Liver (tissue), 9 donors: ENCODE measurements around the gene MAP4K2. TPM values are rescaled to one million over a fixed set of nuclear protein-coding genes. Genes with fewer than 3 reads are reported as not detected.

Source experiments
- DNase-seq: peaks from one replicate; pipeline ENCODE4 v3.0.0-alpha.2; 2017; ENCODE audit warnings: low spot score
- H3K27ac ChIP-seq, 2 donors: one replicate each; pipeline ENCODE4 v1.7.0; 2013; ENCODE audit warnings: inconsistent platforms in 2 of 2, low read length in 2 of 2, control low read depth in 1 of 2, low read depth in 1 of 2, mild to moderate bottlenecking in 1 of 2
- H3K27me3 ChIP-seq, 4 donors: one replicate each; pipeline versions ENCODE4 v1.6.1 to v1.7.0; 2013; ENCODE audit warnings: low read length in 3 of 4, inconsistent platforms in 1 of 4, mild to moderate bottlenecking in 1 of 4, moderate library complexity in 1 of 4; ENCODE audit not compliant: control insufficient read depth in 4 of 4, insufficient read depth in 4 of 4
- H3K36me3 ChIP-seq, 4 donors: one replicate each; pipeline versions ENCODE4 v1.6.1 to v1.7.0; 2013; ENCODE audit warnings: low read length in 3 of 4, mild to moderate bottlenecking in 3 of 4, low read depth in 1 of 4, moderate library complexity in 1 of 4; ENCODE audit not compliant: control insufficient read depth in 4 of 4, insufficient read depth in 3 of 4
- H3K4me1 ChIP-seq, 4 donors: one replicate each; pipeline versions ENCODE4 v1.6.1 to v1.7.0; 2013; ENCODE audit warnings: low read length in 3 of 4, mild to moderate bottlenecking in 3 of 4, moderate library complexity in 1 of 4; ENCODE audit not compliant: control insufficient read depth in 4 of 4, insufficient read depth in 4 of 4
- H3K4me3 ChIP-seq, 3 donors: one replicate each; pipeline versions ENCODE4 v1.6.1 to v1.7.0; 2013; ENCODE audit warnings: low read length in 3 of 3, control low read depth in 1 of 3, low read depth in 1 of 3, mild to moderate bottlenecking in 1 of 3
- H3K9ac ChIP-seq, 2 donors: one replicate each; pipeline ENCODE4 v1.7.0; 2013; ENCODE audit warnings: low read length in 2 of 2, mild to moderate bottlenecking in 2 of 2, moderate library complexity in 2 of 2, control low read depth in 1 of 2, low read depth in 1 of 2
- H3K9me3 ChIP-seq, 4 donors: one replicate each; pipeline versions ENCODE4 v1.6.1 to v1.7.0; 2013; ENCODE audit warnings: low read length in 3 of 4; ENCODE audit not compliant: control insufficient read depth in 4 of 4
- EGR1 ChIP-seq, 2 donors: IDR thresholded peaks; 2 replicates each; pipeline ENCODE4 v1.6.1; 2016 to 2018; ENCODE audit warnings: antibody characterized with exemption in 2 of 2, low read depth in 2 of 2
- FOXA1 ChIP-seq: IDR thresholded peaks from 2 replicates; pipeline ENCODE4 v1.6.1; 2016; ENCODE audit warnings: antibody characterized with exemption
- FOXA2 ChIP-seq: IDR thresholded peaks from 2 replicates; pipeline ENCODE4 v1.6.1; 2016; ENCODE audit warnings: antibody characterized with exemption
- GABPA ChIP-seq, 2 donors: IDR thresholded peaks in 1 of 2; conservative IDR thresholded peaks in 1 of 2; 2 replicates each; pipeline ENCODE4 v1.6.1; 2016; ENCODE audit warnings: antibody characterized with exemption in 2 of 2, mild to moderate bottlenecking in 1 of 2, moderate library complexity in 1 of 2
- HNF4G ChIP-seq: IDR thresholded peaks from 2 replicates; pipeline ENCODE4 v1.6.1; 2016; ENCODE audit warnings: antibody characterized with exemption
- JUND ChIP-seq, 2 donors: IDR thresholded peaks; 2 replicates each; pipeline ENCODE4 v1.6.1; 2016; ENCODE audit warnings: antibody characterized with exemption in 2 of 2
- NR2F2 ChIP-seq: IDR thresholded peaks from 2 replicates; pipeline ENCODE4 v1.6.1; 2016; ENCODE audit warnings: antibody characterized with exemption
- RAD21 ChIP-seq, 2 donors: IDR thresholded peaks; 2 replicates each; pipeline ENCODE4 v1.6.1; 2016; ENCODE audit warnings: antibody characterized with exemption in 2 of 2, mild to moderate bottlenecking in 2 of 2
- RXRA ChIP-seq, 2 donors: IDR thresholded peaks; 2 replicates each; pipeline ENCODE4 v1.6.1; 2017 to 2018; ENCODE audit warnings: antibody characterized with exemption in 2 of 2, mild to moderate bottlenecking in 1 of 2
- SP1 ChIP-seq: IDR thresholded peaks from 2 replicates; pipeline ENCODE4 v1.6.1; 2018; ENCODE audit warnings: antibody characterized with exemption, mild to moderate bottlenecking
- TAF1 ChIP-seq: conservative IDR thresholded peaks from 2 replicates; pipeline ENCODE4 v1.6.1; 2016; ENCODE audit warnings: antibody characterized with exemption, mild to moderate bottlenecking
- YY1 ChIP-seq: IDR thresholded peaks from 2 replicates; pipeline ENCODE4 v1.6.1; 2016; ENCODE audit warnings: antibody characterized with exemption, mild to moderate bottlenecking
- WGBS: extraction: QIAGEN DNeasy Blood & Tissue Kit; methylation state at CpG from one replicate; pipeline ENCODE4 v1.1.7; 2013; 5-methylcytosine and 5-hydroxymethylcytosine counted together
- polyA plus RNA-seq, 2 donors: library from polyadenylated mRNA; stranded (reverse) in 1 of 2; unstranded in 1 of 2; fragments of 200-250 nt in 1 of 2; fragments of >200 nt in 1 of 2; fragmentation: Nextera tagmentation in 1 of 2; extraction: Ambion mirVana in 1 of 2; gene quantifications; one replicate each; pipeline versions ENCODE4 v1.2.1 to v1.2.3, GENCODE V29; 2013 to 2015
- total RNA-seq, 2 donors: library from RNA; depleted of rRNA; stranded (reverse); fragments of >200 nt; gene quantifications; one replicate each; pipeline ENCODE4 v1.2.3, GENCODE V29; 2014
- TF ChIP-seq, protein P1 (sequence below): IDR thresholded peaks from 2 replicates; pipeline ENCODE4 v1.6.1; 2016; ENCODE audit warnings: antibody characterized with exemption, mild to moderate bottlenecking
- TF ChIP-seq, protein P2 (sequence below): fragments of 150-350 bp; IDR thresholded peaks from 2 replicates; pipeline ENCODE4 v1.5.1; 2017; ENCODE audit warnings: improper control_type of control experiment, low read depth, low read length; ENCODE audit not compliant: missing input control
- TF ChIP-seq, protein P3 (sequence below): IDR thresholded peaks from 2 replicates; pipeline ENCODE4 v1.6.1; 2016; ENCODE audit warnings: antibody characterized with exemption
- donor health status: healthy.
- donor health status: healthy.
- donor health status: healthy.
- donor health status: healthy.
- donor health status: healthy.

Gene MAP4K2
- total and polyA plus RNA-seq, 4 donors, result 2.1 to 6.9 (median 3.5) TPM

DNA sequence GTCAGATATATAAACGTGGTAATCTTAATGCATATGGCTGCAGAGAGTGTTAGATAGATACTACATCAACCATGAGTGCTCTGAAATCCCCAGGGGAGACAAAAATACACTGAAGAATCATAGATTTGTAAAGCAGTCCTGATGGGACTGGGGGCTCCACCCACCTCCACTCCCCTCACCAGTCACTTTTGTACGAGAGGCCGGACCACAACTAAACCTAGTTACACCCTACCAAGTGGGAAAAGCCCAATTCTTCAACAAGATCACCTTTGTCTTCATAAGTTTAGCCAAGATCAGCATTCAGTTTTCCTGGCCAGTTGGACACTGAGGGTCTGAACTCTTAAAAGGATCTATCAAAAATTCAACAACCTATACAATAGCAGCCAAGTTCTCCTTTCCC is 26.1 kb downstream of the MAP4K2 start:
- H3K4me3 ChIP-seq, result peak overlapping the region; percentile 84 to 100 (median 93)
- no peaks in the 10 kb centered on the region for H3K27me3 ChIP-seq
- peak overlapping the region; percentile 1 to 39 for H3K9ac ChIP-seq
- H3K36me3 ChIP-seq, result peaks cover 13 to 43% (median 38%) of the 10 kb centered on the region in 4 donors
- peaks cover 3 to 35% (median 20%) of the 10 kb centered on the region in 4 donors for H3K4me1 ChIP-seq
- WGBS, result 25% methylated on average over 3 of the region's 3 CpGs
- no peaks in the 10 kb centered on the region for H3K9me3 ChIP-seq
- DNase-seq, result no peak
- H3K27ac ChIP-seq, result no peak overlapping the region
- no peak for TF ChIP-seq EGR1 (IDR thresholded peaks at IDR 0.05; ENCODE audit: low read depth in 2 of 2)

DNA sequence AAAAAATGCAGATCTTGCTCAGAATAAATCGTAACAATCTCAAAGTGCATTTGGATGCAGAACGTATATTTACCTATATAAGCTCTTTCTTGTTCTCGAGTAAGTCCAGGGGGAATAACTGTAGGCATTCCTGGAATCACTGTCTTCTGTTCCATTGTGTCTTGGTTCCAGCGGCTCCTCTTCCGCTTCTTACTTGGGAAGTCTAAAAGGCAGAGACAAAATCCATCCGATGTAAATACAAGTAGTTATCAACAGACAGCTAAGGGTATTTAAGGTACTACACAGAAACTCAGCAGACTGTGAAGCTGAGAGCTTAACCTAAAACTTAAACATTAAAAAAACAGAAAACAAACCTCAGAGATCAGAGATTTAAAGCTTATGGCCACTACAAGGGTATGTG is 26.6 kb downstream of the MAP4K2 start:
- WGBS, result 73% methylated on average over 6 of the region's 6 CpGs
- no peak overlapping the region for H3K27ac ChIP-seq
- peaks cover 13 to 48% (median 40%) of the 10 kb centered on the region in 4 donors for H3K36me3 ChIP-seq
- peak overlapping the region in 2 of 3 donors; percentile 93 to 100 for H3K4me3 ChIP-seq
- H3K9me3 ChIP-seq, result no peaks in the 10 kb centered on the region
- H3K9ac ChIP-seq, result no peak overlapping the region
- no peak for DNase-seq
- H3K27me3 ChIP-seq, result no peaks in the 10 kb centered on the region
- TF ChIP-seq RAD21 (IDR thresholded peaks at IDR 0.05) (no peak), TAF1 (no peak), GABPA (IDR thresholded peaks at IDR 0.05 in 1 of 2, conservative IDR thresholded peaks at IDR 0.05 in 1 of 2) (no peak), FOXA1 (no peak), SP1 (no peak), RXRA (IDR thresholded peaks at IDR 0.05) (no peak), NR2F2 (no peak), FOXA2 (no peak), HNF4G (no peak), JUND (IDR thresholded peaks at IDR 0.05) (no peak)
- TF ChIP-seq, protein P1, sequence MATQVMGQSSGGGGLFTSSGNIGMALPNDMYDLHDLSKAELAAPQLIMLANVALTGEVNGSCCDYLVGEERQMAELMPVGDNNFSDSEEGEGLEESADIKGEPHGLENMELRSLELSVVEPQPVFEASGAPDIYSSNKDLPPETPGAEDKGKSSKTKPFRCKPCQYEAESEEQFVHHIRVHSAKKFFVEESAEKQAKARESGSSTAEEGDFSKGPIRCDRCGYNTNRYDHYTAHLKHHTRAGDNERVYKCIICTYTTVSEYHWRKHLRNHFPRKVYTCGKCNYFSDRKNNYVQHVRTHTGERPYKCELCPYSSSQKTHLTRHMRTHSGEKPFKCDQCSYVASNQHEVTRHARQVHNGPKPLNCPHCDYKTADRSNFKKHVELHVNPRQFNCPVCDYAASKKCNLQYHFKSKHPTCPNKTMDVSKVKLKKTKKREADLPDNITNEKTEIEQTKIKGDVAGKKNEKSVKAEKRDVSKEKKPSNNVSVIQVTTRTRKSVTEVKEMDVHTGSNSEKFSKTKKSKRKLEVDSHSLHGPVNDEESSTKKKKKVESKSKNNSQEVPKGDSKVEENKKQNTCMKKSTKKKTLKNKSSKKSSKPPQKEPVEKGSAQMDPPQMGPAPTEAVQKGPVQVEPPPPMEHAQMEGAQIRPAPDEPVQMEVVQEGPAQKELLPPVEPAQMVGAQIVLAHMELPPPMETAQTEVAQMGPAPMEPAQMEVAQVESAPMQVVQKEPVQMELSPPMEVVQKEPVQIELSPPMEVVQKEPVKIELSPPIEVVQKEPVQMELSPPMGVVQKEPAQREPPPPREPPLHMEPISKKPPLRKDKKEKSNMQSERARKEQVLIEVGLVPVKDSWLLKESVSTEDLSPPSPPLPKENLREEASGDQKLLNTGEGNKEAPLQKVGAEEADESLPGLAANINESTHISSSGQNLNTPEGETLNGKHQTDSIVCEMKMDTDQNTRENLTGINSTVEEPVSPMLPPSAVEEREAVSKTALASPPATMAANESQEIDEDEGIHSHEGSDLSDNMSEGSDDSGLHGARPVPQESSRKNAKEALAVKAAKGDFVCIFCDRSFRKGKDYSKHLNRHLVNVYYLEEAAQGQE, result no peak
- TF ChIP-seq, protein P2, sequence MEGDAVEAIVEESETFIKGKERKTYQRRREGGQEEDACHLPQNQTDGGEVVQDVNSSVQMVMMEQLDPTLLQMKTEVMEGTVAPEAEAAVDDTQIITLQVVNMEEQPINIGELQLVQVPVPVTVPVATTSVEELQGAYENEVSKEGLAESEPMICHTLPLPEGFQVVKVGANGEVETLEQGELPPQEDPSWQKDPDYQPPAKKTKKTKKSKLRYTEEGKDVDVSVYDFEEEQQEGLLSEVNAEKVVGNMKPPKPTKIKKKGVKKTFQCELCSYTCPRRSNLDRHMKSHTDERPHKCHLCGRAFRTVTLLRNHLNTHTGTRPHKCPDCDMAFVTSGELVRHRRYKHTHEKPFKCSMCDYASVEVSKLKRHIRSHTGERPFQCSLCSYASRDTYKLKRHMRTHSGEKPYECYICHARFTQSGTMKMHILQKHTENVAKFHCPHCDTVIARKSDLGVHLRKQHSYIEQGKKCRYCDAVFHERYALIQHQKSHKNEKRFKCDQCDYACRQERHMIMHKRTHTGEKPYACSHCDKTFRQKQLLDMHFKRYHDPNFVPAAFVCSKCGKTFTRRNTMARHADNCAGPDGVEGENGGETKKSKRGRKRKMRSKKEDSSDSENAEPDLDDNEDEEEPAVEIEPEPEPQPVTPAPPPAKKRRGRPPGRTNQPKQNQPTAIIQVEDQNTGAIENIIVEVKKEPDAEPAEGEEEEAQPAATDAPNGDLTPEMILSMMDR, result no peak
- TF ChIP-seq, protein P3, sequence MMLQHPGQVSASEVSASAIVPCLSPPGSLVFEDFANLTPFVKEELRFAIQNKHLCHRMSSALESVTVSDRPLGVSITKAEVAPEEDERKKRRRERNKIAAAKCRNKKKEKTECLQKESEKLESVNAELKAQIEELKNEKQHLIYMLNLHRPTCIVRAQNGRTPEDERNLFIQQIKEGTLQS, result no peak
- peaks cover 3 to 37% (median 20%) of the 10 kb centered on the region in 4 donors for H3K4me1 ChIP-seq

DNA sequence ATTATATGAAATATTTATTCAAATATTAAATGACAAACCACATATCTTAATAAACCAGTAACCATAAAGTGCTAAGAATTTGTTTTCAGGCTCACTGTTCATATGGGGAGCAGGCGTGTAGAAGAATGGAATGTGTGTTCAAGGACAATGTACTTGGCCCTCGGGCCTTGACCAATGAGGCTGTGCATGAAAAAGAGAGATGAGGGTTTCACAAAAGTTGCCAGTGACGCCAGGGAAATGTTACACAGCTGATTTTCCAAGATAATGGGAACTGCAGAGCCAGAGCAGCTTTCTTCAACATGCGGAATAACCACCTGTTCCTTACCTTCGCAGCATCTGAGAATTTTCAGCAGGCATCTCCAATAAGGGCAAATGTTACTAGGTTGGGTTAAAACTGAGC is 28.9 kb downstream of the MAP4K2 start:
- Histone ChIP-seq H3K9me3 (no peaks in the 10 kb centered on the region), H3K36me3 (peaks cover 22 to 70% (median 63%) of the 10 kb centered on the region in 4 donors), H3K27ac (no peak overlapping the region), H3K27me3 (no peaks in the 10 kb centered on the region), H3K9ac (no peak overlapping the region), H3K4me1 (peaks cover 3 to 33% (median 20%) of the 10 kb centered on the region in 4 donors), H3K4me3 (no peak overlapping the region)
- 84% methylated on average over 5 of the region's 5 CpGs for WGBS
- DNase-seq, result no peak
- TF ChIP-seq, protein P2, result no peak
- no peak for TF ChIP-seq TAF1
- no peak for TF ChIP-seq FOXA2
- TF ChIP-seq RXRA (IDR thresholded peaks at IDR 0.05), result no peak
- TF ChIP-seq, protein P1, result no peak
- no peak for TF ChIP-seq NR2F2
- TF ChIP-seq HNF4G, result no peak
- no peak for TF ChIP-seq JUND (IDR thresholded peaks at IDR 0.05)
- TF ChIP-seq FOXA1, result no peak
- TF ChIP-seq YY1, result no peak
- TF ChIP-seq SP1, result no peak
- TF ChIP-seq, protein P3, result no peak
